ENCODE measurements around the gene NELL1.

DNA sequence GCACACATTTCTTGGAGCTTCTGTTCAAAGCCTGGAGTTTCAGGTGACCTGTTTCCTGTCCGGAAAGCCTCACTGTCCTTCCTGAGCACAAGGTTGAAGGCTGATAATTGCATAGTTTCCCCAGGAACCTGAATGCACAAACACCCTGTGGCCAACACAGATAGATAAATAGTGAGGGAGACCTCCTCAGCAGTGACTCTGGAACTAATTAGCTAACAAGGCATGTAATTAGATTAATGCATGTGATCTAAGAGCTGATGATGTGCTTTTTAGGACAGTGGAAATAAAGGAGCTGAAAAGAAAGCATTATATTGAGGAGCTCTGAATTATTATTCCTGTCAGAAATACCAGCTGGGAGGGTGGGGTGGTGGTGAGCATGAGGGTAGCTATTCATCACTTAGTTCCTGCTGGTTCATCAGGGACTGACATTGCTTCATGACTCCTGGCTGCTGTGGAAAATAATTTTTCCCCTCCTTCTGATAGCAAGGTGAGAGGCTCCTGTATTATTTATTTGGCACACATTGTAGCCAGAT, 101.1 kb downstream of the NELL1 start:
- TF ChIP-seq, protein P1, sequence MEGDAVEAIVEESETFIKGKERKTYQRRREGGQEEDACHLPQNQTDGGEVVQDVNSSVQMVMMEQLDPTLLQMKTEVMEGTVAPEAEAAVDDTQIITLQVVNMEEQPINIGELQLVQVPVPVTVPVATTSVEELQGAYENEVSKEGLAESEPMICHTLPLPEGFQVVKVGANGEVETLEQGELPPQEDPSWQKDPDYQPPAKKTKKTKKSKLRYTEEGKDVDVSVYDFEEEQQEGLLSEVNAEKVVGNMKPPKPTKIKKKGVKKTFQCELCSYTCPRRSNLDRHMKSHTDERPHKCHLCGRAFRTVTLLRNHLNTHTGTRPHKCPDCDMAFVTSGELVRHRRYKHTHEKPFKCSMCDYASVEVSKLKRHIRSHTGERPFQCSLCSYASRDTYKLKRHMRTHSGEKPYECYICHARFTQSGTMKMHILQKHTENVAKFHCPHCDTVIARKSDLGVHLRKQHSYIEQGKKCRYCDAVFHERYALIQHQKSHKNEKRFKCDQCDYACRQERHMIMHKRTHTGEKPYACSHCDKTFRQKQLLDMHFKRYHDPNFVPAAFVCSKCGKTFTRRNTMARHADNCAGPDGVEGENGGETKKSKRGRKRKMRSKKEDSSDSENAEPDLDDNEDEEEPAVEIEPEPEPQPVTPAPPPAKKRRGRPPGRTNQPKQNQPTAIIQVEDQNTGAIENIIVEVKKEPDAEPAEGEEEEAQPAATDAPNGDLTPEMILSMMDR (IDR thresholded peaks at IDR 0.05), result no peak
- TF ChIP-seq POLR2AphosphoS5 (IDR thresholded peaks at IDR 0.05), result no peak

All from upper lobe of left lung (tissue), 4 donors.